ENCODE data around the gene KIAA0040.

Gene KIAA0040

GRCh38 chr1:175169286-175170018 is 23.1 kb downstream of the KIAA0040 start:
- no peak for DNase-seq

- no peak for DNase-seq
Measured at GRCh38 chr1:175168782-175169181, 23.8 kb downstream of the KIAA0040 start.

GRCh38 chr1:175167861-175168260 is 24.7 kb downstream of the KIAA0040 start:
- no peak for DNase-seq

GRCh38 chr1:175166746-175167145 is 25.8 kb downstream of the KIAA0040 start:
- no peak for DNase-seq

- DNase-seq, result no peak
Measured at GRCh38 chr1:175164751-175165150, 27.8 kb downstream of the KIAA0040 start.

GRCh38 chr1:175163702-175164101 is 28.9 kb downstream of the KIAA0040 start:
- DNase-seq, result no peak

GRCh38 chr1:175162955-175163354 is 29.6 kb downstream of the KIAA0040 start:
- DNase-seq, result no peak

GRCh38 chr1:175158170-175158591 is 34.4 kb downstream of the KIAA0040 start:
- no peak for DNase-seq

- DNase-seq, result no peak
Measured at GRCh38 chr1:175157200-175157599, 35.4 kb downstream of the KIAA0040 start.

GRCh38 chr1:175155936-175156335 is 36.6 kb downstream of the KIAA0040 start:
- DNase-seq, result no peak

GRCh38 chr1:175155473-175155856 is 37.1 kb downstream of the KIAA0040 start:
- no peak for DNase-seq

GRCh38 chr1:175154629-175155472 is 37.7 kb downstream of the KIAA0040 start:
- peak in 8 of 14 donors; percentile 5 to 28 (median 13) for DNase-seq

- DNase-seq, result peak in 11 of 14 donors; percentile 12 to 52 (median 26)
Measured at GRCh38 chr1:175152006-175152652, 40.4 kb downstream of the KIAA0040 start.

GRCh38 chr1:175150596-175151319 is 41.8 kb downstream of the KIAA0040 start:
- peak in 2 of 14 donors; percentile 14 to 53 for DNase-seq

GRCh38 chr1:175148068-175148467 is 44.5 kb downstream of the KIAA0040 start:
- DNase-seq, result no peak

- DNase-seq, result no peak
Measured at GRCh38 chr1:175147569-175147968, 45.0 kb downstream of the KIAA0040 start.

GRCh38 chr1:175146529-175147213 is 45.9 kb downstream of the KIAA0040 start:
- peak in 7 of 14 donors; percentile 4 to 31 (median 8) for DNase-seq

- no peak for DNase-seq
Measured at GRCh38 chr1:175145899-175146528, 46.6 kb downstream of the KIAA0040 start.

- DNase-seq, result no peak
Measured at GRCh38 chr1:175138579-175138978, 54.0 kb downstream of the KIAA0040 start.

- DNase-seq, result no peak
Measured at GRCh38 chr1:175137369-175137768, 55.2 kb downstream of the KIAA0040 start.

GRCh38 chr1:175136246-175136645 is 56.3 kb downstream of the KIAA0040 start:
- DNase-seq, result no peak
